NCI-H2227 treated with DMSO at 0.1 percent for 48 hours (cell line): ENCODE data around the gene PLAGL2.
"Not testable (repeated sequence)": the region's sequence is repeated elsewhere in the genome, so short reads cannot be mapped to it uniquely, and the experiment has no call there.

Experiments
- DNase-seq: peaks from one replicate; lab custom pipeline; 2025; lab: John Stamatoyannopoulos, UW

PLAGL2 gene, protein sequence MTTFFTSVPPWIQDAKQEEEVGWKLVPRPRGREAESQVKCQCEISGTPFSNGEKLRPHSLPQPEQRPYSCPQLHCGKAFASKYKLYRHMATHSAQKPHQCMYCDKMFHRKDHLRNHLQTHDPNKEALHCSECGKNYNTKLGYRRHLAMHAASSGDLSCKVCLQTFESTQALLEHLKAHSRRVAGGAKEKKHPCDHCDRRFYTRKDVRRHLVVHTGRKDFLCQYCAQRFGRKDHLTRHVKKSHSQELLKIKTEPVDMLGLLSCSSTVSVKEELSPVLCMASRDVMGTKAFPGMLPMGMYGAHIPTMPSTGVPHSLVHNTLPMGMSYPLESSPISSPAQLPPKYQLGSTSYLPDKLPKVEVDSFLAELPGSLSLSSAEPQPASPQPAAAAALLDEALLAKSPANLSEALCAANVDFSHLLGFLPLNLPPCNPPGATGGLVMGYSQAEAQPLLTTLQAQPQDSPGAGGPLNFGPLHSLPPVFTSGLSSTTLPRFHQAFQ

DNA sequence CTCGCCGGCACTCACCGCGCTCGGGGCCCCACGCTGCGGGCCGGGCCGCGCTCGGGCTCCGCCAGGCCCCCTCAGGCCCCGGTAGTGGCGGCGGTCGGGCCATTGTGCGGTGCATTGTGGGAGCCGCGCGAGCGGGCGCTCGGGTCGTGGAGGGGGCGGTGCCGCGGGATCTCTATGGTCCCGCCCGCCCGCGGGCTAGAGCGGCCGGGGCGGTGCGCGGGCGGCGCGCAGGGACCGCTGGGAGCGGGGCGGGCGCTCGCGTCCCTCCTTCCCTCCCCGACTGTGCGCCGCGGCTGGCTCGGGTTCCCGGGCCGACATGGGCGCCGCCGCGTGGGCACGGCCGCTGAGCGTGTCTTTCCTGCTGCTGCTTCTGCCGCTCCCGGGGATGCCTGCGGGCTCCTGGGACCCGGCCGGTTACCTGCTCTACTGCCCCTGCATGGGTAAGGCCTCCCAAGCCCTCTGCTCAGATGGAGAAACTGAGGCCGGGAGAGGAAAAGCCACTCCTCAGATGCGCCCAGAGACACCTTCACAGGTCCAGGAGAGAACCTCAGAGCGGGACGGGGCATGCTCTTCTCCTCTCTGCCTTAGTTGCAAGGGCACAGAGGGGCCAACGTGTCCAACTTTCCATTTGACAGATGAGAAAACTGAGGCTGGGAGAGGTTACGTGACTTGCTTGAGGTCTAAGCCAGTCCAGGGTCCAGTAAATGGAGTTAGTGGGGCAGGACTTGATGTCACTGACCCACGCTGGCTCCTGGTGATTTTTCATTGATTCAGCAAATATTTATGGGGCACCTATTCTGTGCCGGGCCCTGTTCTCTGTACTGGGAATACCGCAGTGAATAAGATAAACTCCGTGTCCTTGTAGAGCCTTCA, at the start of gene PLAGL2, which contains the start of gene POFUT1:
PLAGL2 (minus strand) TSS at position 118 of the 873 bp plus-strand sequence. CDS start 5,565 bp downstream, outside the sequence.
POFUT1 (plus strand) TSS at position 255 of the 873 bp plus-strand sequence; CDS start at position 317, 62 bp downstream.
- DNase-seq, result peak; percentile 80

GRCh38 chr20:32252189-32252588, 44.6 kb upstream of the PLAGL2 start:
- DNase-seq, result no peak

GRCh38 chr20:32251470-32251869, 43.9 kb upstream of the PLAGL2 start:
- no peak for DNase-seq

- no peak for DNase-seq
Measured at GRCh38 chr20:32249030-32249738, 41.6 kb upstream of the PLAGL2 start.

DNA sequence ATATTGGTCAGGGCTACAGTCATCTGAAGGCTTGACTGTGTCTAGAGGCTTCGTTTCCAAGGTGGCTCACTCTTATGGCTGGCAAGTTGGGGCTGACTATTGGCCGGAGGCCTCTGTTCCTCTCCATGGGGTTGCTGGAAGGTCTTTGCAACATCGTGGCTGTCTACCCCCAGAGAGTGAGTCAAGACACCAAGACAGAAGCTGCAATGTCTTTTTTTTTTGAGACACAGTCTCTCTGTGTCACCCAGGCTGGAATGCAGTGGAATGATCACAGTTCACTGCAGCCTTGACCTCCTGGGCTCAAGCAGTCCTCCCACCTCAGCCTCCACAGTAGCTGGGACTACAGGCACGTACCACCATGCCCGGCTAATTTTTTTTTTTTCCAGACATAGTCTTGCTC, 40.5 kb upstream of the PLAGL2 start:
- DNase-seq, result no peak

GRCh38 chr20:32246208-32246607, 38.7 kb upstream of the PLAGL2 start:
- DNase-seq, result not testable (repeated sequence)

DNA sequence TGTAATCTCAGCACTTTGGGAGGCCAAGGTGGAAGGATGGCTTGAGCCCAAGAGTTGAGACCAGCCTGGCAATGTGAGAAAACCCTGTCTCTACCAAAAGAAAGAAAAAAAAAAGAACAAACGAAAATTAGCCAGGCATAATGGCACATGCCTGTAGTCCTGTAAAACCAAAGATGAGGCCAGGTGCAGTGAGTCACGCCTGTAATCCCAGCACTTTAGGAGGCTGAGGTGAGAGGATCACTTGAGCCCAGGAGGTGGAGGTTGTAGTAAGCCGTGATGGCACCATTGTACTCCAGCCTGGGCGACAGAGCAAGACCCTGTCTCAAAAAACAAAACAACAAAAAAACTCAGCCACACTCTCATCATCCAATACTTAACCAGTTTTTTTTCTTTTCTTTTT, 37.4 kb upstream of the PLAGL2 start:
- DNase-seq, result no peak

DNA sequence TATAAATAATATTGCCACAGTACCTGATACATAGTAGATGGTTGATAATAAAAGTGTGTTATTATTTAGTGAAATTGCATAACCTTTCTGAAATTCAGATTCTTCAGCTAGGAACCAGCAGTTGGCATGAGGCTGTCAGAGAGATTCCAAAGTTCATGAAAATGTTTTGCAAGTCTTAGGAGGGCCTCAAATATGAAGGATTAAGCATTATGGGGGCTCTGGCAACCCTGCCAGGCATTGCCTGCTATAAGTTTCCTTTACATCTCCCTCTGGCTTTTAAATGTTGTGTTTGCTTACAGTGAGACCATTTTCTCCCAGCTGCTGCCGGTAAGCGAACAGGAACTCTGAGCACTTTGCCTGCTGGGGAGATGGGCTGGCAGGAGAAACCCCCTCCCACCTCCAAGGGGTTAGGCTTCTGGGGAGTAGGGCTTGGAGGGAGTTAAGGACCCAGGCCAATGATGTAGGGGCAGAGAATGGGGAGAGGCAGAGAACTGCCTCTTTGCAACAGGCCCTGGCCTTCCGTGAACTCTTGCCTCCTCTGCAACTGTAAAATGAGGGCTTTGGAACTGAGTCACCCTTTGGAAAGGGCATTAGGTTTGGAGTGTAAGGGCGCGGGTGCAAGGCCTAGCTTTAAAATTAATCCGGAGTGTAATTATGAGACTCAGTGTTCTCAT, 36.7 kb upstream of the PLAGL2 start:
- DNase-seq, result no peak

GRCh38 chr20:32241807-32242206, 34.3 kb upstream of the PLAGL2 start:
- no peak for DNase-seq

GRCh38 chr20:32240205-32240604, 32.7 kb upstream of the PLAGL2 start:
- DNase-seq, result no peak

DNA sequence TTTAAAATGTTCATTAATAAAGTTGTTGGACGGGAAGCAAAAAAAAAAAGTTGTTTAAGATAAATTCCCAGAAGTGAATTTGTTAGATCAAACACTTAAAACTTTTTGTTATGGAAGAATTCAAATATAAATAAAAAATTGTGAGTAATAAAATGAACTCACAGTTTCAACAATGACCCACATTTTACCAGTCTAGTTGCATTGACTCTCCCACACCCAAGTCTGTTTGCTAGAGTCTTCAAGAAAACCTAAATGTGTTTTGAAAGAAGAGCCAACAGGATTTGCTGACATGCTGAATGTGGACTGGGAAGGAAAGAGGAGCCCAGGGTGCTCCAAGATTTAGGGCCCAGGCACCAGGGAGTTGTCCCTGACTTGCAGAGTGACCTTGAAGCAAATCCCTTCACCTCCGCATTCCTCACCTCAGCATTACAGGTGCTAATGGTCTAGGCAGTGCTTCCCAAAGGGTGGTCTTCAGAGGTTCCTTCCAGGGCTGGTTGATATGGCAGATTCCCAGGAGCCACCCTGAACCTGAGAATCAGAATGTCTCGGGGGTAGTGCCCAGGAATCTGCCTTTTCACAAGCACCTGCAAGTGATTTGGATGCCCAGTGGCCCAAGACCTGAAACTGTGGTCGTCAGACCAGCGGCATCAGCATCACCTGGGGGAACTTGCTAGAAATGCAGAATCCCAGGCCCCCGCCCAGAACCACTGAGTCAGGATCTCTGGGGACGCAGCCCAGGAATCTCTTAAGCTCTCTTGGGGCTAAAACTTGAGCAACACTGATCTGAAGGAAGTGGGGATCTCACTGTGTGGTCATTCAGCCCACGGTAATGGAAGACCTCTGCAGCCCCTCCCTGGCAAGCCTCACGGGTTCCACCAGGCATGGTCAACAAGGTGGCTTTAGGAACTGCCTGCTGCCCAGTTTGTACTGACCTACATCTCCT, 31.2 kb upstream of the PLAGL2 start:
- no peak for DNase-seq

- no peak for DNase-seq
Measured at GRCh38 chr20:32237419-32237818, 29.9 kb upstream of the PLAGL2 start.

DNA sequence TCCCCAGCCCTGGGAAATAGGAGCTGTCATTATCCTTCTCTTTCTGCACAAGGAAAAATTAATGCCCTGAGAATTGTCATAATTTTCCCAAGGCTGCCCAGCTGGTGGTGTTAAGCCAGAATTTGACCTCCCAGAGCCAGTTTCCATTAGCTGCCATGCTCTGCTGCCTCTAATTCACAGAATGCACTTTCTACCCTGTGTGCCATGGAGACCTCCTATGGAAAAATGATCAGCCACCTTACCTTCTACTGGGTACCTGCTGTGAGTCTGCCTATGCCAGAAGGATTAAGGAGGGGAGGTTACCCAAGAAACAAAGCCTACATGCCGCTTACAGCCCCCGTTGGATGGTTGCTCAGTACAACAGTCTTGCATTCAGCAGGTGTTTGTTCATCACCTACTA, 29.3 kb upstream of the PLAGL2 start:
- peak; percentile 58 for DNase-seq

- no peak for DNase-seq
Measured at GRCh38 chr20:32236048-32236533, 28.5 kb upstream of the PLAGL2 start.

DNA sequence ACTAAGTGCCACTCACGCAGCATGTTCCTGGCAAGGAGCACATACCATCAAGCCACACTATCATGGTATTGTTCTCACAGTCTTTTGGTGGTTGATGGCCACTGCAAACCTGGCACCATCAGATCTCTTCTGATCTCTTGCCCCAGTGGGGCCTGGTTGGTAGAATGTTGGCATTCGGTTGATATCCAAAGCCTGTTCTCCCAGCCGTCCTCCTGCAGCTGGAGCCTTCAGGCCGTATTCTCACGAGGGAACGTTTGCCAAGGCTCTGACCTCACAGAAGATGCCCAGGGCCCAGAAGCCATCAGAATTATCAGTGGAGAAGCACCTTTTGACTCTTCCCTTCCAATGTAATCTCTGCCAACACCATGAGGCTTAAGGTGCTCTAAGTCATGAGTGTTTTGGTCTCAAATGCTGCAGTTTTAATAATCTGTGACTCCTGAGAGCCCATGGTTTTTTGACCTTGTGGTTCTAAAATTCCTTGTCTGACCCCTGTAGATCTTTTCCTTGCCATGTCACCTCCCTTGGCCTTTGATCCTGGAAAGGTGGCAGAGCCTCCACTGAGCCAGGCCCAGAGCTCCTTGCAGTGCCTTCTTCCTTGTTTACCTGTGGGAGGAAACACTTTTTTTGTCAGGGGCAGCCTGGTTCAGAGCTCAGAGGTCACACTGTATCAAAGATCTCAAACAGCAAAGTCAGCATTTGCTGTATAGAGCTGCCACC, 27.9 kb upstream of the PLAGL2 start:
- no peak for DNase-seq

- DNase-seq, result no peak
Measured at GRCh38 chr20:32234135-32234808, 26.7 kb upstream of the PLAGL2 start.

DNA sequence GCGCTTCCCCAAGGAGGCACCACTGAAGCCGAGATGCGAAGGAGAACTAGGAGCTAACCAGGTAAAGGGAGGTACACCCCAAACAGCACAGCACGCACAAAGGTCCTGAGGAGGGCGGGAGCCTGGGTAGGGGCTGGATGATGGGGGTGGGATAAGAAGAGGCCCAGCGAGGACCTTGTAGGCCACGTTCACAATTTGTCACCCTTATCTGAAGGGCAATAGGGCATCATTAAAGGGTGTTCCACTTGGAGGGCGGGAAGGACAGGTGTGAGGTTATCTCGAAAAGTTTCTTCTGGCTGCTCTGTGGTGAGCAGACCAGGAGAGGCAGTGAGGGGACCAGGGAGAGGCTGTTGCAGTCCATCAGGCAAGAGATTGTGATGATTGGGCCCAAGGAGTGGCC, 25.7 kb upstream of the PLAGL2 start:
- DNase-seq, result no peak

DNA sequence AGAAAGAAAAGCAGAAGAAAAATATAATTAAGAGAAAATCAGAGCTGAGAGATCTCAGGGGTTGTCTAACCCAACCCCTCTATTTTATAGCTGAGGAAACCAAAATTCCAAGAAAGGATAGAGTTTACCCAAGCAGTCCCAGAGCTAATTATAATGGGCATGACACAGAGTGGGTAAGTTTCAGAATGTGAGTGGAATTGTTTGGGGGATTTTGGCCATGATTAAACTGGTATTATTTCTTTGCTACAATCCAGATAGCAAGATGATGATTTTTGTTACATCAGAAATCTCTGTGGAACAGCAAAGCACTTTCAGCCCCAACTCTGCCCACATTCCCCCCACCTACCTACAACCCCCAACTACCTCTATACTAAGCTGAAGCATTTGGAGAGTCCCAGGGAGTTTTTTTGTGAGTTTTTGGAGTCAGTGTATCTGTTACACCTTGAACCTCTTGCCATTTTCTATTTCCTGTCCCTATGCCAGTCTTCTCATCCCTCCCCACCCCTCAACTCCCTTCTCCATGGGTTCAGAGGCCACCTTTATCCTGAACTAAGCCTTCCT, 24.9 kb upstream of the PLAGL2 start:
- DNase-seq, result no peak

GRCh38 chr20:32231847-32232246, 24.3 kb upstream of the PLAGL2 start:
- no peak for DNase-seq
